B cell (primary cell): ENCODE data around the gene LRTM1. TPM values are rescaled to one million over a fixed set of nuclear protein-coding genes. Genes with fewer than 3 reads are reported as not detected.

ENCODE experiments used
- ATAC-seq: fragments of 200-7000 bp; cut with Tn5 transposase; one replicate; pipeline ENCODE4 v1.10.0; 2021; ENCODE audit warnings: low read depth, mild to moderate bottlenecking, moderate number of reproducible peaks, moderate library complexity
- CTCF ChIA-PET: fragments of 350-600 bp; sonication (Branson Sonifier 250); formaldehyde crosslinking; loops from one replicate; lab custom pipeline; 2021; ENCODE audit warnings: antibody characterized with exemption, inconsistent platforms; lab: Charles Lee
- POLR2A ChIA-PET: fragments of 350-600 bp; sonication (Branson Sonifier 250); formaldehyde crosslinking; loops from one replicate; lab custom pipeline; 2021; ENCODE audit warnings: antibody characterized with exemption; lab: Charles Lee
- DNase-seq: peaks from one replicate; pipeline ENCODE4 v3.0.0; 2013
- H2AFZ ChIP-seq: 2 replicates; pipeline ENCODE4 v1.6.1; 2012; ENCODE audit warnings: mild to moderate bottlenecking, low read depth, low read length; ENCODE audit not compliant: insufficient read depth, poor library complexity, severe bottlenecking
- H3K27ac ChIP-seq, 2 donors: 1 replicate in 1 of 2; 2 replicates in 1 of 2; pipeline ENCODE4 v1.5.1; 2012 to 2013; ENCODE audit warnings: low read length in 2 of 2, mild to moderate bottlenecking in 2 of 2, moderate library complexity in 1 of 2
- H3K27me3 ChIP-seq, 4 experiments: fragments of 200-600 bp in 1 of 4; sonication (generic) in 1 of 4; replicated peaks in 1 of 4; 1 replicate in 2 of 4; 2 replicates in 2 of 4; pipeline versions ENCODE4 v1.6.1 to v1.7.0; 2013 to 2016; ENCODE audit warnings: low read length in 3 of 4, mild to moderate bottlenecking in 2 of 4, mixed read lengths in 1 of 4, moderate library complexity in 1 of 4; ENCODE audit not compliant: insufficient read depth in 4 of 4, control insufficient read depth in 3 of 4; ENCODE audit errors: control extremely low read depth in 1 of 4
- H3K36me3 ChIP-seq, 2 experiments: replicated peaks in 1 of 2; 1 replicate in 1 of 2; 2 replicates in 1 of 2; pipeline versions ENCODE4 v1.6.1 to v1.7.1; 2013; ENCODE audit warnings: low read length in 1 of 2; ENCODE audit not compliant: insufficient read depth in 2 of 2, control insufficient read depth in 1 of 2; ENCODE audit errors: control extremely low read depth in 1 of 2, extremely low read depth in 1 of 2
- H3K4me1 ChIP-seq, 2 donors: fragments of 200-600 bp in 1 of 2; sonication (generic) in 1 of 2; 1 replicate in 1 of 2; 2 replicates in 1 of 2; pipeline versions ENCODE4 v1.5.1 to v1.6.1; 2013 to 2017; ENCODE audit warnings: low read length in 2 of 2; ENCODE audit not compliant: control insufficient read depth in 2 of 2, insufficient read depth in 2 of 2
- H3K4me2 ChIP-seq: replicated peaks from 2 replicates; pipeline ENCODE3; 2012; ENCODE audit warnings: mild to moderate bottlenecking, low read depth, low read length; ENCODE audit not compliant: poor library complexity, severe bottlenecking
- H3K4me3 ChIP-seq, 5 experiments: fragments of 200-600 bp in 1 of 5; sonication (generic) in 1 of 5; 1 replicate in 3 of 5; 2 replicates in 2 of 5; pipeline versions ENCODE4 v1.5.1 to v1.7.0; 2011 to 2016; ENCODE audit warnings: low read length in 4 of 5, mild to moderate bottlenecking in 4 of 5, low read depth in 2 of 5, control low read depth in 1 of 5, moderate library complexity in 1 of 5; ENCODE audit not compliant: insufficient read depth in 1 of 5; ENCODE audit errors: control extremely low read depth in 1 of 5, extremely low read depth in 1 of 5
- H3K79me2 ChIP-seq: fragments of 200-600 bp; sonication (generic); one replicate; pipeline ENCODE4 v1.6.0; 2016; ENCODE audit warnings: low read length; ENCODE audit not compliant: control insufficient read depth, insufficient read depth
- H3K9ac ChIP-seq: fragments of 200-600 bp; sonication (generic); 2 replicates; pipeline ENCODE4 v1.6.1; 2017; ENCODE audit warnings: mild to moderate bottlenecking, low read length, moderate library complexity
- H3K9me3 ChIP-seq, 3 donors: one replicate each; pipeline versions ENCODE4 v1.6.1 to v1.7.1; 2013; ENCODE audit warnings: low read length in 2 of 3; ENCODE audit not compliant: control insufficient read depth in 2 of 3, insufficient read depth in 1 of 3; ENCODE audit errors: control extremely low read depth in 1 of 3
- H4K20me1 ChIP-seq: 2 replicates; pipeline ENCODE4 v1.6.0; 2012; ENCODE audit warnings: mild to moderate bottlenecking, low read length; ENCODE audit not compliant: insufficient read depth, control insufficient read depth, poor library complexity, severe bottlenecking
- H3K27ac Mint-ChIP-seq: one replicate; pipeline ENCODE4 v1.8.0; 2021; ENCODE audit warnings: mixed read lengths
- H3K27me3 Mint-ChIP-seq: one replicate; pipeline ENCODE4 v1.8.0; 2021; ENCODE audit warnings: mixed read lengths
- H3K4me1 Mint-ChIP-seq: one replicate; pipeline ENCODE4 v1.8.0; 2021; ENCODE audit warnings: mixed read lengths
- H3K4me3 Mint-ChIP-seq: one replicate; pipeline ENCODE4 v1.8.0; 2021; ENCODE audit warnings: mixed read lengths
- H3K9me3 Mint-ChIP-seq: one replicate; pipeline ENCODE4 v1.8.0; 2022; ENCODE audit warnings: mixed read lengths; ENCODE audit not compliant: insufficient read depth
- EZH2 ChIP-seq: IDR thresholded peaks from 2 replicates; pipeline ENCODE4 v1.6.1; 2012; ENCODE audit warnings: borderline replicate concordance, low read depth, mild to moderate bottlenecking, moderate library complexity, low read length; ENCODE audit not compliant: insufficient read depth, poor library complexity, severe bottlenecking
- WGBS: methylation state at CpG from one replicate; pipeline ENCODE4 v1.1.5; 2013; ENCODE audit warnings: missing lambda C conversion rate; ENCODE audit not compliant: insufficient coverage; 5-methylcytosine and 5-hydroxymethylcytosine counted together
- intact Hi-C: fragments of 100-400 bp; cut with micrococcal nuclease; formaldehyde crosslinking; loops from one replicate; pipeline ENCODE4 v1.10.0; 2022
- polyA plus RNA-seq: library from polyadenylated mRNA; depleted of rRNA; stranded (reverse); fragments of >200 nt; gene quantifications from 2 replicates; pipeline ENCODE4 v1.2.3, GENCODE V29; 2012
- total RNA-seq, 2 donors: library from RNA; stranded (reverse); fragments of 120-200 nt in 1 of 2; gene quantifications; 1 replicate in 1 of 2; 2 replicates in 1 of 2; pipeline versions ENCODE4 v1.2.3 to v1.2.4, GENCODE V29; 2013 to 2022
- TF ChIP-seq, protein P1 (sequence below): fragments of 200-600 bp; IDR thresholded peaks from one replicate; pipeline ENCODE4 v1.8.0; 2022; ENCODE audit warnings: antibody characterized with exemption, mild to moderate bottlenecking

Gene LRTM1
- total and polyA plus RNA-seq, 2 donors (not counting 1 experiment from before 2014, with no cell fraction given), result not detected

DNA sequence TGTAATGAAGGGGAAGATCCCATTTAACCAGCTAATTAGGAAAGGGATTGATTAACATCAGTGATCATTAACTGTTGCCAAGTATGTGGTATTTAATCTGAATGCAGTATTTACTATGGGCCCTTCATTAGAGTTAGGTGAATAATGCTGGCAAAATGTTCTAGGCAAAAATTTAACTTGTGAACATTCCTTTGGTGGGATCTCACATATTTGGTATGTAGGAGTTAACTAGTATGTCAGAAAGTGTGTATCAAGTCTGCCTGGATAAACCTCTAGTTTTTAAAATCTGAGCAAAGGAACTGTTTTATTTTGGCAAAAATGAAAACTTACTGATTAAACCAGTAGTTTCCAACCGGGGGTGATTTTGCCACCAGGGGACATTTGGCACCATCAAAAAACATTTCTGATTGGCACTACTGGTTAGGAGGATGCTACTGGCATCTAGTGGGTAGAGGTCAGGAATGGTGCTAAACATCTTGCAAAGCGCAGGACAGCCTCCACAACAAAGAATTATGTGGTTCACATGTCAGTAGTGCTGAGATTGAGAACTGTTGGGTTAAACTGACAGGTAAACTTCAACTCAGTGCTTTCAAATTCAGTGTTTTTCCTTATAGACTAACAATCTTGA lies 22.5 kb downstream of the LRTM1 start:
- Histone ChIP-seq H2AFZ (no peak overlapping the region), H3K4me3 (no peak overlapping the region), H3K9me3 (no peaks in the 10 kb centered on the region), H3K4me1 (no peaks in the 10 kb centered on the region), H3K79me2 (no peaks in the 10 kb centered on the region), H3K36me3 (no peaks in the 10 kb centered on the region), H3K9ac (no peak overlapping the region), H3K27ac (no peak overlapping the region), H3K27me3 (no peaks in the 10 kb centered on the region), H3K4me2 (no peak overlapping the region), H4K20me1 (no peaks in the 10 kb centered on the region)
- H3K4me3 Mint-ChIP-seq, result no peak overlapping the region
- DNase-seq (no peak), ATAC-seq (no peak)
- H3K4me1 Mint-ChIP-seq, result no peaks in the 10 kb centered on the region
- intact Hi-C loops, result no loop called here
- H3K27me3 Mint-ChIP-seq, result no peaks in the 10 kb centered on the region
- TF ChIP-seq, protein P1, sequence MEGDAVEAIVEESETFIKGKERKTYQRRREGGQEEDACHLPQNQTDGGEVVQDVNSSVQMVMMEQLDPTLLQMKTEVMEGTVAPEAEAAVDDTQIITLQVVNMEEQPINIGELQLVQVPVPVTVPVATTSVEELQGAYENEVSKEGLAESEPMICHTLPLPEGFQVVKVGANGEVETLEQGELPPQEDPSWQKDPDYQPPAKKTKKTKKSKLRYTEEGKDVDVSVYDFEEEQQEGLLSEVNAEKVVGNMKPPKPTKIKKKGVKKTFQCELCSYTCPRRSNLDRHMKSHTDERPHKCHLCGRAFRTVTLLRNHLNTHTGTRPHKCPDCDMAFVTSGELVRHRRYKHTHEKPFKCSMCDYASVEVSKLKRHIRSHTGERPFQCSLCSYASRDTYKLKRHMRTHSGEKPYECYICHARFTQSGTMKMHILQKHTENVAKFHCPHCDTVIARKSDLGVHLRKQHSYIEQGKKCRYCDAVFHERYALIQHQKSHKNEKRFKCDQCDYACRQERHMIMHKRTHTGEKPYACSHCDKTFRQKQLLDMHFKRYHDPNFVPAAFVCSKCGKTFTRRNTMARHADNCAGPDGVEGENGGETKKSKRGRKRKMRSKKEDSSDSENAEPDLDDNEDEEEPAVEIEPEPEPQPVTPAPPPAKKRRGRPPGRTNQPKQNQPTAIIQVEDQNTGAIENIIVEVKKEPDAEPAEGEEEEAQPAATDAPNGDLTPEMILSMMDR, result no peak
- no peak for TF ChIP-seq EZH2
- POLR2A ChIA-PET, result no interaction called here
- no peak overlapping the region for H3K27ac Mint-ChIP-seq
- no peaks in the 10 kb centered on the region for H3K9me3 Mint-ChIP-seq
- WGBS, result 72% methylated on average over 2 of the region's 2 CpGs
- CTCF ChIA-PET, result no interaction called here

DNA sequence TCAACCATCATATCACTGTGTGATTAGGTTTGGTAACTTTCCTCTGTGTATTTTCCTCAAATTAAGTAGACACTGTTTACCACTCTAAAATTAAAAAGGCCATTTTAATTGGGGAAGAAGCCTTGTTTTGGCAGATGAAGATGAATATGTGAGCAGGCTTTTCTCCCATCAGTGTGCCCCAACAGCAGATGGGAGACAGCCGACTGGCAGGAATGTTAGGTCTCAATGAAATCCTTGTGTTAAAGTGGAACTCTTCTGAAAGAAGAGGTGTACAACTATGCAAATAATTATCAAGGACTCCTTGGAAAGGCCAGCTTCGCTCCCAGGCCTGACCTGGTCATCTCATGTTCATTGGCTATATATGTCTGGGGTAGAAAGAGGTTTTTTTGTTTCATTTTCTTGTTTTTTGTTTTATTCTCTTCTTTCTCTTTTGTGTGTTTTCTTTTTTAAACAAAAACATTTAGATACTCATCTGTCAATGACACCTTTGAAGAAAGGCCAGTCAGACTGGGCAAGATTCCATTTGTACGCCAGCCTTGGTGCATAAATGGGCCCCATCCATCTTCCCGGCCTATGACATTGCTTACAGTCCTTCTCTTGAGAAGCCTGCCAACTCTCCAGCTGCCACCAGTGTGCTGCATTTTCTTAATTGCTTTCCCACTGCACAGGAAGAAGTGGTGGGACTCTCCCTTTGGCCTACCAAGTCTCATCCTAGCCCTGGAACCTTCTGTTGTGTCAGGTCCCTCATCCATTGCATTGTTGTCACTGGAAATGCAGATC lies 25.8 kb downstream of the LRTM1 start:
- no peak overlapping the region for H3K27ac Mint-ChIP-seq
- ATAC-seq, result no peak
- ChIA-PET CTCF (no interaction called here), POLR2A (no interaction called here)
- no peaks in the 10 kb centered on the region for H3K9me3 Mint-ChIP-seq
- H3K27me3 ChIP-seq, result no peaks in the 10 kb centered on the region
- H3K79me2 ChIP-seq, result no peaks in the 10 kb centered on the region
- no peaks in the 10 kb centered on the region for H3K4me1 ChIP-seq
- H3K4me1 Mint-ChIP-seq, result no peaks in the 10 kb centered on the region
- H3K27me3 Mint-ChIP-seq, result no peaks in the 10 kb centered on the region
- no peak overlapping the region for H3K9ac ChIP-seq
- no peak overlapping the region for H3K4me3 Mint-ChIP-seq
- H4K20me1 ChIP-seq, result no peaks in the 10 kb centered on the region
- no peak overlapping the region for H3K4me2 ChIP-seq
- TF ChIP-seq, protein P1, result no peak
- TF ChIP-seq EZH2, result no peak
- WGBS, result 94% methylated on average over 3 of the region's 4 CpGs
- H2AFZ ChIP-seq, result no peak overlapping the region
- H3K4me3 ChIP-seq, result no peak overlapping the region
- DNase-seq, result no peak
- H3K36me3 ChIP-seq, result no peaks in the 10 kb centered on the region
- no peaks in the 10 kb centered on the region for H3K9me3 ChIP-seq
- no peak overlapping the region for H3K27ac ChIP-seq
- intact Hi-C loops, result no loop called here
